ENCODE results near the gene ABHD13.
A peak's percentile ranks its signal among the peaks of the same experiment; 100 is the strongest.
"Not testable (repeated sequence)": the region's sequence is repeated elsewhere in the genome, so short reads cannot be mapped to it uniquely, and the experiment has no call there.

Gene ABHD13

GRCh38 chr13:108223687-108224503 lies 5.7 kb downstream of the ABHD13 start:
- DNase-seq (ENCODE audit: low read depth) = no peak

GRCh38 chr13:108225440-108225839 lies 7.2 kb downstream of the ABHD13 start:
- no peak for DNase-seq (ENCODE audit: low read depth)

GRCh38 chr13:108226184-108226583 lies 8.0 kb downstream of the ABHD13 start:
- no peak for DNase-seq (ENCODE audit: low read depth)

- DNase-seq (ENCODE audit: low read depth) = no peak
Measured at GRCh38 chr13:108227651-108228272, 9.6 kb downstream of the ABHD13 start.

GRCh38 chr13:108230377-108230776 lies 12.2 kb downstream of the ABHD13 start:
- no peak for DNase-seq (ENCODE audit: low read depth)

GRCh38 chr13:108249150-108249549 lies 31.0 kb downstream of the ABHD13 start:
- no peak for DNase-seq (ENCODE audit: low read depth)

GRCh38 chr13:108257248-108257647 lies 39.1 kb downstream of the ABHD13 start:
- DNase-seq (ENCODE audit: low read depth) = no peak

GRCh38 chr13:108263621-108264355 lies 45.6 kb downstream of the ABHD13 start:
- no peak for DNase-seq (ENCODE audit: low read depth)

- no peak for DNase-seq (ENCODE audit: low read depth)
Measured at GRCh38 chr13:108266321-108266990, 48.3 kb downstream of the ABHD13 start.

- DNase-seq (ENCODE audit: low read depth) = no peak
Measured at GRCh38 chr13:108267347-108267746, 49.2 kb downstream of the ABHD13 start.

- DNase-seq (ENCODE audit: low read depth) = not testable (repeated sequence)
Measured at GRCh38 chr13:108267855-108268254, 49.7 kb downstream of the ABHD13 start.

GRCh38 chr13:108268466-108269112 lies 50.4 kb downstream of the ABHD13 start:
- no peak for DNase-seq (ENCODE audit: low read depth)

GRCh38 chr13:108269601-108270328 lies 51.6 kb downstream of the ABHD13 start, which contains the start of gene TNFSF13B:
Gene TNFSF13B, plus strand, starts transcription at chr13:108269718. Its CDS starts 178 bp downstream, at chr13:108269896.
- DNase-seq (ENCODE audit: low read depth) = peak; percentile 4

GRCh38 chr13:108270442-108270841 lies 52.2 kb downstream of the ABHD13 start:
- no peak for DNase-seq (ENCODE audit: low read depth)

GRCh38 chr13:108272333-108272732 lies 54.1 kb downstream of the ABHD13 start:
- DNase-seq (ENCODE audit: low read depth) = no peak

- no peak for DNase-seq (ENCODE audit: low read depth)
Measured at GRCh38 chr13:108273429-108274118, 55.4 kb downstream of the ABHD13 start.

- no peak for DNase-seq (ENCODE audit: low read depth)
Measured at GRCh38 chr13:108274718-108275117, 56.5 kb downstream of the ABHD13 start.

GRCh38 chr13:108276060-108276459 lies 57.9 kb downstream of the ABHD13 start:
- no peak for DNase-seq (ENCODE audit: low read depth)

GRCh38 chr13:108278466-108278865 lies 60.3 kb downstream of the ABHD13 start:
- no peak for DNase-seq (ENCODE audit: low read depth)

GRCh38 chr13:108281901-108282300 lies 63.7 kb downstream of the ABHD13 start:
- no peak for DNase-seq (ENCODE audit: low read depth)

Data from T-helper 22 cell (primary cell).